Endodermal cell (in vitro differentiated cells): ENCODE data around the gene JAG2. TPM values are rescaled to one million over a fixed set of nuclear protein-coding genes. Genes with fewer than 3 reads are reported as not detected.

Experiments
- DNase-seq: peaks from one replicate; pipeline ENCODE4 v3.0.0-alpha.2; 2017
- H3K27ac ChIP-seq: 2 replicates; pipeline ENCODE4 v1.5.1; 2013; ENCODE audit warnings: mild to moderate bottlenecking, low read depth, low read length, moderate library complexity
- H3K27me3 ChIP-seq: 2 replicates; pipeline ENCODE4 v1.6.1; 2013; ENCODE audit warnings: mild to moderate bottlenecking, low read length, moderate library complexity; ENCODE audit not compliant: insufficient read depth, control insufficient read depth, poor library complexity, severe bottlenecking
- H3K36me3 ChIP-seq: 2 replicates; pipeline ENCODE4 v1.7.0; 2013; ENCODE audit warnings: mild to moderate bottlenecking, low read length, moderate library complexity; ENCODE audit not compliant: control insufficient read depth, insufficient read depth
- H3K4me1 ChIP-seq: one replicate; pipeline ENCODE4 v1.7.0; 2013; ENCODE audit warnings: low read length; ENCODE audit not compliant: control insufficient read depth, insufficient read depth
- H3K4me3 ChIP-seq: 2 replicates; pipeline ENCODE4 v1.5.1; 2013; ENCODE audit warnings: mild to moderate bottlenecking, low read length, moderate library complexity
- H3K9ac ChIP-seq: 2 replicates; pipeline ENCODE4 v1.6.1; 2013; ENCODE audit warnings: mild to moderate bottlenecking, low read length, moderate library complexity; ENCODE audit not compliant: poor library complexity, severe bottlenecking; ENCODE audit errors: extremely low read depth
- H3K9me3 ChIP-seq: 2 replicates; pipeline ENCODE4 v1.6.1; 2013; ENCODE audit warnings: mild to moderate bottlenecking, low read length, moderate library complexity; ENCODE audit not compliant: control insufficient read depth
- H3K27ac Mint-ChIP-seq: 2 replicates; pipeline ENCODE4 v1.8.0; 2020; ENCODE audit warnings: mixed read lengths
- H3K27me3 Mint-ChIP-seq: 2 replicates; pipeline ENCODE4 v1.8.0; 2021; ENCODE audit warnings: mild to moderate bottlenecking, mixed read lengths; ENCODE audit not compliant: insufficient read depth
- H3K36me3 Mint-ChIP-seq: 2 replicates; pipeline ENCODE4 v1.8.0; 2020; ENCODE audit warnings: low read depth, mixed read lengths
- H3K4me1 Mint-ChIP-seq: 2 replicates; pipeline ENCODE4 v1.8.0; 2020; ENCODE audit warnings: mixed read lengths
- H3K4me3 Mint-ChIP-seq: 2 replicates; pipeline ENCODE4 v1.8.0; 2020; ENCODE audit warnings: mild to moderate bottlenecking, moderate library complexity, mixed read lengths
- H3K9me3 Mint-ChIP-seq: 2 replicates; pipeline ENCODE4 v1.8.0; 2020; ENCODE audit warnings: mild to moderate bottlenecking, mixed read lengths
- CTCF ChIP-seq: fragments of 200-600 bp; sonication (generic); conservative IDR thresholded peaks from 2 replicates; pipeline ENCODE4 v1.5.0; 2021; ENCODE audit warnings: antibody characterized with exemption, mild to moderate bottlenecking
- WGBS, 2 experiments: methylation state at CpG; one replicate each; pipeline versions ENCODE4 v1.1.5 to v1.1.7; 2013; ENCODE audit warnings: missing lambda C conversion rate in 2 of 2, mixed read lengths in 1 of 2; ENCODE audit not compliant: insufficient coverage in 1 of 2, insufficient read length in 1 of 2; 5-methylcytosine and 5-hydroxymethylcytosine counted together
- total RNA-seq, 2 donors: library from RNA; stranded (reverse); fragmentation: NEBNext Ultra II Directional in 1 of 2; extraction: Animal tissue kit (Norgen Biotek cat#: 25700) in 1 of 2; gene quantifications; 2 replicates in 1 of 2; 3 replicates in 1 of 2; pipeline ENCODE4 v1.2.1, GENCODE V29; 2021

Gene JAG2
- total RNA-seq, 2 donors from 2014 or later: 6.4 TPM

GRCh38 chr14:105138021-105138541, 30.5 kb downstream of the JAG2 start:
- peaks cover 7% of the 10 kb centered on the region for H3K9me3 ChIP-seq
- H3K27me3 Mint-ChIP-seq: no peaks in the 10 kb centered on the region
- H3K27ac Mint-ChIP-seq: no peak overlapping the region
- no peak overlapping the region for H3K4me3 ChIP-seq
- H3K4me1 Mint-ChIP-seq: no peaks in the 10 kb centered on the region
- no peak for TF ChIP-seq CTCF
- peaks cover 18% of the 10 kb centered on the region for H3K36me3 Mint-ChIP-seq
- WGBS, 2 experiments: 96% methylated on average over 19 of the region's 19 CpGs; no CpG with 5 or more reads in 1 of the 2 experiments
- no peak overlapping the region for H3K9ac ChIP-seq
- no peak overlapping the region for H3K27ac ChIP-seq
- H3K4me3 Mint-ChIP-seq: no peak overlapping the region
- no peaks in the 10 kb centered on the region for H3K36me3 ChIP-seq
- no peaks in the 10 kb centered on the region for H3K27me3 ChIP-seq
- no peaks in the 10 kb centered on the region for H3K4me1 ChIP-seq
- H3K9me3 Mint-ChIP-seq: peaks cover 16% of the 10 kb centered on the region
- peak; percentile 42 for DNase-seq

- Histone ChIP-seq H3K27ac (no peak overlapping the region), H3K27me3 (no peaks in the 10 kb centered on the region), H3K36me3 (no peaks in the 10 kb centered on the region), H3K4me3 (no peak overlapping the region), H3K4me1 (no peaks in the 10 kb centered on the region), H3K9me3 (peaks cover 7% of the 10 kb centered on the region), H3K9ac (no peak overlapping the region)
- peak; percentile 51 for DNase-seq
- no peak for TF ChIP-seq CTCF
- Mint-ChIP-seq H3K27ac (no peak overlapping the region), H3K9me3 (peaks cover 19% of the 10 kb centered on the region), H3K4me1 (no peaks in the 10 kb centered on the region), H3K36me3 (peaks cover 17% of the 10 kb centered on the region), H3K27me3 (no peaks in the 10 kb centered on the region), H3K4me3 (no peak overlapping the region)
- WGBS, 2 experiments: 79 to 85% methylated on average over 8 to 14 of the region's 14 CpGs
Measured at GRCh38 chr14:105137481-105138020, 31.0 kb downstream of the JAG2 start.

- H3K36me3 ChIP-seq: no peaks in the 10 kb centered on the region
- H3K27ac ChIP-seq: no peak overlapping the region
- no peak overlapping the region for H3K4me3 Mint-ChIP-seq
- no peaks in the 10 kb centered on the region for H3K27me3 Mint-ChIP-seq
- H3K36me3 Mint-ChIP-seq: peaks cover 11% of the 10 kb centered on the region
- H3K27me3 ChIP-seq: no peaks in the 10 kb centered on the region
- H3K4me1 Mint-ChIP-seq: no peaks in the 10 kb centered on the region
- H3K9me3 Mint-ChIP-seq: peaks cover 18% of the 10 kb centered on the region
- H3K4me1 ChIP-seq: no peaks in the 10 kb centered on the region
- peaks cover 11% of the 10 kb centered on the region for H3K9me3 ChIP-seq
- TF ChIP-seq CTCF: no peak
- DNase-seq: peak; percentile 46
- H3K4me3 ChIP-seq: no peak overlapping the region
- no peak overlapping the region for H3K9ac ChIP-seq
- no peak overlapping the region for H3K27ac Mint-ChIP-seq
- 93 to 94% methylated on average over 38 to 50 of the region's 50 CpGs for WGBS, 2 experiments
Measured at GRCh38 chr14:105136401-105137322, 31.9 kb downstream of the JAG2 start.
